Kidney tubule cell (primary cell): ENCODE data around the gene RAPGEF2.

Experiments
- DNase-seq: peaks from one replicate; pipeline ENCODE4 v3.0.0-alpha.2; 2018; ENCODE audit warnings: low spot score

RAPGEF2 gene

GRCh38 chr4:159319027-159319426 is 216.1 kb downstream of the RAPGEF2 start:
- DNase-seq: no peak

DNA sequence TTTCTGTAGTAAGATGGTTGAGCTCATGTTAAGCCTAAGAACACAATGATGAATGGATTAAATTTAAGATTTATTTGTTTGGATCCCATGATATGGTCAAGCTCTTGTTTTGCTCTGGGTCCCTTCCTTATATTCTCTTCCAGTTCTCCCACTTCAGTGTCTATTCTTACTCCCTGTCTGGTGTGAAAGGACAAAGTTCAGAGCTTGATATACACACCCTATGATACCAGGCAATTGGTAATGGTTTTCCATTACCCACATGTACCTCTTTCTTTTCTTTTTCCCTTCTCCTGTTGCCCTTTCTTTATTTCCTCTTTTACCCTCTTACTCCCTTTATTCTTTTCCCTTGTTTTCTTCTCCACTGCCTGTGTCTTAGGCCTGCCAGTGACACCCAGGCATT is 223.6 kb downstream of the RAPGEF2 start:
- no peak for DNase-seq

- DNase-seq: no peak
These were observed 225.9 kb downstream of the RAPGEF2 start for GRCh38 chr4:159328766-159329165.

- no peak for DNase-seq
These were observed 231.6 kb downstream of the RAPGEF2 start for GRCh38 chr4:159334461-159334860.

- no peak for DNase-seq
These were observed 234.2 kb downstream of the RAPGEF2 start for GRCh38 chr4:159337041-159337440.

GRCh38 chr4:159341522-159341921 is 238.6 kb downstream of the RAPGEF2 start:
- DNase-seq: no peak

GRCh38 chr4:159342374-159342773 is 239.5 kb downstream of the RAPGEF2 start:
- DNase-seq: no peak

GRCh38 chr4:159343116-159343515 is 240.2 kb downstream of the RAPGEF2 start:
- peak; percentile 22 for DNase-seq

DNA sequence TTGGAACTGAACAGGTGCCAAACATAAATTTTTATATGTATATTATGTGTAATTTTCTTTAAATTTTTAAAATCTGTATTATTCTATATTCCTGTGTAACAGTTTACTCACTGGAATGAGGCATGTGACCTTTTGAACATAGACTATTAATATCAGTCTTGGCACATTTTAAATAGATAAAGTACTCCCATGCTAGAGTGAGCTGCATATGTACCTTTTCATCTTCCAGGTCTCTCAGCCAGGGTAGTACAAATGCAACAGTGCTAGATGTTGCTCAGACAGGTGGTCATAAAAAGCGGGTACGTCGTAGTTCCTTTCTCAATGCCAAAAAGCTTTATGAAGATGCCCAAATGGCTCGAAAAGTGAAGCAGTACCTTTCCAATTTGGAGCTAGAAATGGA is 242.0 kb downstream of the RAPGEF2 start:
- no peak for DNase-seq

DNA sequence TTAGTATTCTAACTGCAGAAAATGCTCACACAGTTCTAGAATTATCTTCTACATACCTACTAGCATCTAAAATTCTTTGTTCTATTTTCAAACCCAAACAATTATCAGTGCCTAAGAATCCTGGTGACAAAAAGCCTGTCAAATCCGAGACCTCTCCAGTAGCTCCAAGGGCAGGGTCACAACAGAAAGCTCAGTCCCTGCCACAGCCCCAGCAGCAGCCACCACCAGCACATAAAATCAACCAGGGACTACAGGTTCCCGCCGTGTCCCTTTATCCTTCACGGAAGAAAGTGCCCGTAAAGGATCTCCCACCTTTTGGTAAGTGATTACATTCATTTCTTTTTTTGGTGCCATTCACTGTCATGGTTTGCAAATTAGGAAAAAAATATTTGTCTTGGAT is 243.8 kb downstream of the RAPGEF2 start:
- no peak for DNase-seq

DNA sequence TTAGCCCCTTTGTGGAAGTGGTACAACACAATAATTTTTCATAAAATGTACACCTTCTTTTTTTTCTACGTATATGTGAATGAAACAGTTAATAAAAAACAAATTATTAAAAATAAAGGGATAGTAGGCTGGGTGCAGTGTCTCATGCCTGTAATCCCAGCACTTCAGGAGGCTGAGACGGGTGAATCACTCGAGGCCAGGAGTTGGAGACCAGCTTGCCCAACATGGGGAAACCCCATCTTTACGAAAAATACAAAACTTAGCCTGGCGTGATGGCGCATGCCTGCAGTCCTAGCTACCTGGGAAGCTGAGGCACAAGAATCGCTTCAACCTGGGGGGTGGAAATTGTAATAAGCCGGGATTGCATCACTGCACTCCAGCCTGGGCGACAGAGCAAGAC is 244.9 kb downstream of the RAPGEF2 start:
- DNase-seq: no peak

DNA sequence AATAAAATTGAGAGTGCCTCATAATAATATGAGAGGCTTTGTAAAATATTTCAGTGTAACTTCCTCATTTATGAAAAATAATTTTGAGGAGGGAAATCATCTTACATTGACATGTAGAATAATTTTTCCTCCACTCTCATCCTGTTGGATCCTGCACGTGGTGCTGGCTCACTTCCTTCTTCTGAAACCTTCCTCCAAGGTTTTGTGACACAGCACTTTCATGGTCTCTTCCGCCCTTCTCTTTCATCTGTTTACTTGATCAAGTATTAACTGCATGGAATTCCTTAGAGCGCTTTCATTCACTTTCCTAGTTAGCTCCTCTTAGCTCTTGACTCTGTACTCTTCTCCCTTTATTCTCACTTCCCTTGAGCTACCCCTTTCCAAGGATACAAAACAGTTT is 246.5 kb downstream of the RAPGEF2 start:
- DNase-seq: no peak

DNA sequence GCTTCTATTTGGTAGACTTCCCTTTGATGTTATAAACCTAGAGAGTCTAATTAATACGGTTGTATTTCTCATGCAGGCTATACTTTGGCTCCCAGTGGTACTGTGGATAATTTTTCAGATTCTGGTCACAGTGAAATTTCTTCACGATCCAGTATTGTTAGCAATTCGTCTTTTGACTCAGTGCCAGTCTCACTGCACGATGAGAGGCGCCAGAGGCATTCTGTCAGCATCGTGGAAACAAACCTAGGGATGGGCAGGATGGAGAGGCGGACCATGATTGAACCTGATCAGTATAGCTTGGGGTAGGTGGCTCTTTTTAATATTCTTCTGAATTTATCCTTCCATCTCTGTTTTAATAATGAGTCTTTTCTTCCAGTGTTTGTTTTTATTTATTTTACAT is 249.7 kb downstream of the RAPGEF2 start:
- no peak for DNase-seq

GRCh38 chr4:159353422-159354116 is 250.7 kb downstream of the RAPGEF2 start:
- DNase-seq: no peak

- DNase-seq: no peak
These were observed 252.6 kb downstream of the RAPGEF2 start for GRCh38 chr4:159355466-159355865.

- DNase-seq: no peak
These were observed 254.5 kb downstream of the RAPGEF2 start for GRCh38 chr4:159357350-159357749.

GRCh38 chr4:159358226-159358625 is 255.3 kb downstream of the RAPGEF2 start:
- DNase-seq: peak; percentile 45

DNA sequence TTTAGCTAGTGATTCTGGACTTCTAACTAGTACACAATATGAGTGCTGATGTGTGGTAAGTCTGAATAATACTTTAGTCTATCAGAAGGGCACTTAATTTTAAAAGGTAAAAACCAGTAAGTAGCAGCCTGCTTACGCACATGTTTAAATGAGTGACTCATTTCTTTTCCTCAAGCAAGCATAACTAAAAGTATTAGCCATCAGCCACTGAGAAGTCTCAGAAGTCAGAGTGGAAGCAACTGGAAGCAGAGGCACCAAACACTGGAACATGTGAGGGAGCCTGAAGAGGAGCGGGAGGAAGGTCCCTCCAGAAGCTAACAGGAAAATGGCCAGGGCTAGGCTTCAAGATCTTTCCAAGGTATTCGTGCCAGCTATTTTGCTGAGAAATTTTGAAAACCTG is 257.7 kb downstream of the RAPGEF2 start:
- DNase-seq: peak; percentile 74

- DNase-seq: no peak
These were observed 260.5 kb downstream of the RAPGEF2 start for GRCh38 chr4:159363361-159363760.

DNA sequence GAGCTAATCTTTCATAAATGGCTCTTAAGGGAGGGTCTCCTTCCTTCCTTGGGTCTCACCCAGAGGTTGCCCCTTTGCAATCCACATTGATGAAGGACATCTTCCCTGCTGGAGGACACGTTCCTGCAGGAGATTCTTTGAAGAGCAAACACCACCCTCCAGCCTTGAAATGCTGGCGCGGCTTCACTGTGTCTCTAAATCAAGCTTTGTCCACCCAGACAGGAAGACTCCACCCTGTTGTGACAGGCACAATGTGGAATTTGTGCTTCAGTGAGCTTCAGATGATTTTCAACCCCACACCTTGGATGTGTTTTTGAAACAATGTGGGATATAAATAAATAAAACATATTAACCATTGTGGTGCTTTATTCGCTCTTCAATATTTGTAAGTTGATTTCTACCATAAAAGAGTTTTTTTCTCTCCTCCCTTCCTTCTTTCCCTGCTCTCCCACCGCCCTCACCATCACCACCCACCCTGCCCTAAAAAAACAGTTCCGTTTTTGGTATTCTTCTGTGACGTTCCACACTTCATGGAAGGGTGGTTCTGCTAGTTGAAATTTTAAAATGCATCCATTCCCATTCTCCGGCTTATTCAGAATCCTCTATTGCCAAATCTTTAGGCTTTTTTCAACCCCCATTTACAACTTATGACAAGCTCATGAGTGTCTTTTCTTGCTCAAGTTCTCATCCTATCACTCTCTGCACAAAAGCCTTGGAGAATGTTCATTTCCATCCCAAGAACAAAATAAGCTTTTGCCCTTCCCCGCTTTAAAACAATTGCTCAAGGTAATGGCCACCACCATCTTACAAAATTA is 264.3 kb downstream of the RAPGEF2 start:
- DNase-seq: peak; percentile 36

DNA sequence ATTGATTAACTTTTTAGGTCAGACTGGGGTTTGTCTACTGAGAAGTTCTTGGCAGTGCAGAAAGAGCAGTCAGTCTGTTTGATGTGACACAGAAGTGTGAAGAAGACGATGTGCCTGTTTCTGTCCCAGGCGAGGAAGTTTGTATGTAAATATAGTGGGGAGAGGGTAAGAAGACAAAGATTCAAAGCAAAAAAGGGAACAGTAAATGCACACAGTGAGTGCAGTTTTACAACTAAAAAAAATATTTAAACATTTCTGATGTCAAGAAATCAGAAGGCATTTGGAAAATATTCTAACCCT is 264.9 kb downstream of the RAPGEF2 start:
- DNase-seq: no peak

- peak; percentile 50 for DNase-seq
These were observed 265.4 kb downstream of the RAPGEF2 start for GRCh38 chr4:159368320-159368719.

- no peak for DNase-seq
These were observed 266.4 kb downstream of the RAPGEF2 start for GRCh38 chr4:159369256-159369655.

DNA sequence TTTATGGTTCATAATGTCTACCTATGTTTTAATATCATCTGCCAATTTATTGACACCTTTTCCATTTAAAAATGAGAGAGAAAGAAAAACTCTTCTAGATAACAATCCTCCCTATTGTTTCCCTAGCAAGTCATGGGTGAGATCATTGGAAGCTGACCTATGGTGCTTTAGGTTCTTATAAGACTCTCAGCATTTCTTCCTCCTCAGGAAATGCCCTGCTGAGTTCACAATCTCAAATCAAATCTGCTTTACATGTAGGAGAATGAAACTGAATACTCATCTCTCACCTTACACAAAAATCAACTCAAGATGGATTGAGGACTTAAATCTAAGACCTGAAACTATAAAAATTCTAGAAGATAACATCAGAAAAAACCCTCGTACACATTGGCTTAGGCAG is 267.4 kb downstream of the RAPGEF2 start:
- no peak for DNase-seq
